GM21529 (cell line): ENCODE measurements around the gene GRM1.

Experiments used
- ATAC-seq: cut with Tn5 transposase; IDR thresholded peaks from one replicate; pipeline ENCODE4 v1.9.1; 2021; ENCODE audit not compliant: unreplicated experiment

The GRM1 gene

GRCh38 chr6:146028851-146029572 lies at the start of gene GRM1:
Gene GRM1 (plus strand): TSS chr6:146029062. CDS start chr6:146029518, 456 bp downstream.
- ATAC-seq = no peak

GRCh38 chr6:146009338-146009737 lies 19.5 kb upstream of the GRM1 start:
- no peak for ATAC-seq

GRCh38 chr6:146014233-146014632 lies 14.6 kb upstream of the GRM1 start:
- ATAC-seq = no peak

GRCh38 chr6:146017672-146018071 lies 11.2 kb upstream of the GRM1 start:
- no peak for ATAC-seq

GRCh38 chr6:146026873-146027272 lies 2.0 kb upstream of the GRM1 start:
- no peak for ATAC-seq

GRCh38 chr6:146027586-146028251 lies 1.1 kb upstream of the GRM1 start:
- ATAC-seq = no peak

GRCh38 chr6:146028252-146028795 lies 538 bp upstream of the GRM1 start:
- ATAC-seq = no peak

- ATAC-seq = no peak
Observed at GRCh38 chr6:146029573-146030184, 817 bp downstream of the GRM1 start.

- no peak for ATAC-seq
Observed at GRCh38 chr6:146032387-146032786, 3.5 kb downstream of the GRM1 start.

GRCh38 chr6:146040360-146040759 lies 11.5 kb downstream of the GRM1 start:
- ATAC-seq = no peak

- ATAC-seq = no peak
Observed at GRCh38 chr6:146041282-146041681, 12.4 kb downstream of the GRM1 start.

- ATAC-seq = no peak
Observed at GRCh38 chr6:146047371-146047770, 18.5 kb downstream of the GRM1 start.

GRCh38 chr6:146050168-146050567 lies 21.3 kb downstream of the GRM1 start:
- ATAC-seq = no peak

GRCh38 chr6:146056506-146056905 lies 27.6 kb downstream of the GRM1 start:
- no peak for ATAC-seq

GRCh38 chr6:146065690-146066089 lies 36.8 kb downstream of the GRM1 start:
- ATAC-seq = no peak

- no peak for ATAC-seq
Observed at GRCh38 chr6:146066506-146066905, 37.6 kb downstream of the GRM1 start.

- no peak for ATAC-seq
Observed at GRCh38 chr6:146071781-146072180, 42.9 kb downstream of the GRM1 start.

- no peak for ATAC-seq
Observed at GRCh38 chr6:146077992-146078391, 49.1 kb downstream of the GRM1 start.

- ATAC-seq = no peak
Observed at GRCh38 chr6:146087386-146087785, 58.5 kb downstream of the GRM1 start.

- ATAC-seq = no peak
Observed at GRCh38 chr6:146090474-146090873, 61.6 kb downstream of the GRM1 start.

- no peak for ATAC-seq
Observed at GRCh38 chr6:146092961-146093686, 64.3 kb downstream of the GRM1 start.
